ENCODE data around the gene BAIAP2L2.

BAIAP2L2 gene

GRCh38 chr22:38087855-38088254 is 22.6 kb downstream of the BAIAP2L2 start:
- no peak overlapping the region for H3K27ac ChIP-seq
- TF ChIP-seq ZFX (IDR thresholded peaks at IDR 0.05; ENCODE audit: borderline replicate concordance) (no peak), CTCF (IDR thresholded peaks at IDR 0.05) (no peak)

DNA sequence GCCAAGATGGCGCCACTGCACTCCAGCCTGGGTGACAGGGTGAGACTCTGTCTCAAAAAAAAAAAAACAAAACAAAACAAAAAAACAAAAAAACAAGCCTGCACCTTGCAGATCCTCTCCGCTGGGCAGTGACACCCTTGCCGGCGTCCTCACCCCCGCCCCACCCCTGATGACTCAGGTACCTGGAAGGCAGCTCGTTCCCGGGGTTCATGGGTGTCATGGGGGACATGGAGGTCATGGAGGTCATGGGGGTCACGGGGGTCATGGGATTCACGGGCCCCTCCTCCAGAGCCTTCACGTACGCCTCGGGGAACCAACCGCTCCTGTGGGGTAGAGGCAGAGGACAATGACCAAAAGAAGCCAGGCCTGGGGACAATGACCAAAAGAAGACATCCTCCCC is 23.5 kb downstream of the BAIAP2L2 start:
- no peak for TF ChIP-seq ZFX (IDR thresholded peaks at IDR 0.05; ENCODE audit: borderline replicate concordance)
- no peak overlapping the region for H3K27ac ChIP-seq

DNA sequence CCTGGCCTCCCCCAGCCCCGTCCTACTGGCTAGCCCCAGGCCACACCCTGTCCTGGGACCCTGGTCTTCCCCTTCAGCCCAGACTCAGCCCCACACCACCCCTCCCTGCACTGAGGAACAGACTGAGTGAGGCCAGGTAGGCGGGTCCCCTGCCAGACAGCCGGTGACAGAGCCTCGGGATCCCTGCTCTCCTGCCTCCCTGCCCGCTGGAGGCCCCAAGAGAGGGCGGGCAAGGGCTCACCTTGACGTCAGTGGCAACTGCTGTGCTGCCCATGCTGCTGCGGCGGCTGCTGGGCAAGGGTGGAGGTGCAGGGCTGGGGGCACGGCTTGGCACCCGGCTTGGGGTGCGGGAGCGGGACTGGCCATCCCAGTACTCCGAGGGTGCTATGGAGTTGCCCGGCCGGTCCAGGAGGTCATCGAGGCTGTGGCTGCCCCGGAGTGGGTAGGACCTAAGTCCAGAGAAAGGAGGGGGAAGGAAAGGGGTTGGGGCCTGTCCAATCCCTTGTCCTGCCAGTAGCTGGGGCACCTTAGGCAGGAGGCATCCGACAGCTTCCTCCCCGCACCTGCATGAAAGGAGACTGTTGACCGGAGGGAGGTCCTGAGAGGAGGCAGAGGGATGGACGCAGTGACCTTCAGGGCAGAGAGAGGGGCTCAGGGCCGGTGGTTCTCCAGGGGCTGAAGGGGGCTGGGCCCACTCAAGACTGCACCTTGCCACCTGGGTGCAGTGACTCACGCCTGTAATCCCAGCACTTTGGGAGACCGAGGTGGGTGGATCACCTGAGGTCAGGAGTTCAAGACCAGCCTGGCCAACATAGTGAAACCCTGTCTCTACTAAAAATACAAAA is 24.3 kb downstream of the BAIAP2L2 start:
- TF ChIP-seq ZFX (IDR thresholded peaks at IDR 0.05; ENCODE audit: borderline replicate concordance) (no peak), CTCF (IDR thresholded peaks at IDR 0.05) (no peak)
- no peak overlapping the region for H3K27ac ChIP-seq

DNA sequence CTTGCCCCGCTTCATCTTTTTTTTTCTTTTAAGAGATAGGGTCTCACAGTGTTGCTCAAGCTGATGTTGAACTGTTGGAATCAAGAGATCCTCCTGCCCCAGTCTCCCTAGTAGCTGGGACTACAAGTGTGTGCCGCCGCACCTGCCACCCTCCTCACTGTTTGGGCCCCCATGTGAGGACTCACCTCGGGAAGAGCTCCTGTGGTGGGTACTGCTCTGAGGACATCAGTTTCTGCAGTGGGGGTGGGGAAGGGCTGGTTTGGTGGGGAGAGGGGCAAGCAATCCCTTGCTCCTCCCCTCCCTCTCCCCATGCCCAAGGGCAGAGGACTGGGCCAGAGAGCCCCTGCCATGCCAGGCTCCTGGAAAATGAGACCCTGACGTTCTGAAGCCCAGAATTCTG is 25.0 kb downstream of the BAIAP2L2 start:
- peak overlapping the region; percentile 17; the same call in 1 of the 2 replicates for H3K27ac ChIP-seq
- no peak for TF ChIP-seq CTCF (IDR thresholded peaks at IDR 0.05)
- TF ChIP-seq ZFX (IDR thresholded peaks at IDR 0.05; ENCODE audit: borderline replicate concordance) = no peak

DNA sequence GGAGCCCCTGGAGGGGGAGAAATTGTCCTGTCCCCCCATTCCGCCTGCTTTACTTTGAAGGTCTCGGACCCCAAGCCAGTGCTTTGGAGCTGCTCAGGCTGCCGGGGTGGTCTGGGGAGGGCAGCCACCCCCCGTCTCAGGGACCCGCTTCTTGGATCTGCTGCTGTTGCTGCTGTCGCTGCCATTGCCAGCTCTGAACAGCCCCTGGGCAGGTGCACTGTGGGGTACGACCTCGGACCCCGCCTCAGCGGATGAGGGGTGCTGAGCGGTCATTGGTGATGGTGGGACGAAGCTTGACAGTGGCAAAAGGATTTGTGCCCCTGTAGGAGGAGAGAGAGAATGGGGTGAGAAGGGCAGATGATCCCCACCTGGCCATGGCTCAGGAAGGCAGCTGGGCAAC is 25.4 kb downstream of the BAIAP2L2 start:
- TF ChIP-seq ZFX (IDR thresholded peaks at IDR 0.05; ENCODE audit: borderline replicate concordance) (no peak), CTCF (IDR thresholded peaks at IDR 0.05) (no peak)
- H3K27ac ChIP-seq = peak overlapping the region; percentile 17; the same call in 1 of the 2 replicates

DNA sequence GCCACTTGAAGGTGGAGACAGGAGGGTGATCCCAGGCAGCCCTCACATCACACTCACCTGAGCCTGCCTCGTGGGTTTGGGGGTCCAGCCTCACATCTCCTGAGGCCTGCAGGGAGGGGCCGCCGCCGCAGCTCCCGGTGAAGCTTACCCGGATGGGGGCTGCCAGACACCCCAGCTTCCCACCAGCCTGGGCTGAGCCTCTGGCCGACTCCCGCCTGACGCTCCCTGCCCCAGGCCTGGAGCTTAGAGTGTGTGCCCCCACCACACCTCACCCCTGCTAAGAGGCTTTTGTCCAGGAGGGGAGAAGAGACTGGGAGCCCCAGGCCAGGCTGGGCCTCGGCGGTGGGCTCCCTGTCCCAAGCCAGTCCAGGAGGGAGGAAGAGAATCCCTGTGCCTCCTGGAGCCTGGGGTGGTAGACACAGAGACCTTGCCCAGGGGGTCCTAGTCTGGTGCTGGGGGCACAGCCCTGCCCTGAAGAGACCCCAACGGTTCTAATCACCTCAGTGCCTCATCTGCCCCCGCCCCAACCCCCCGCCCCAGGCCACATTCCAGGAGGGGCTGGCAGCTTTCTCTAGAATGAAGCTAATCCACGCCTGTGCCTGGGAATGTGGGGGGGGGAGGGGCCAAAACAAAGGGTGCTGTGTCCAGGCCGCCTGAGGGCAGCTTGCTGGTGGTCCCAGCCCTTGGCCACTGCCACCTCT is 26.4 kb downstream of the BAIAP2L2 start, which contains the start of gene SLC16A8:
Gene SLC16A8, minus strand, starts transcription at position 254 of the 701 bp plus-strand sequence. CDS start 1,311 bp downstream, outside the sequence.
- TF ChIP-seq ZFX (IDR thresholded peaks at IDR 0.05; ENCODE audit: borderline replicate concordance) (no peak), CTCF (IDR thresholded peaks at IDR 0.05) (no peak)
- peak within 1 kb of the TSS; percentile 17; the same call in 1 of the 2 replicates for H3K27ac ChIP-seq

GRCh38 chr22:38082986-38083710 is 27.3 kb downstream of the BAIAP2L2 start:
- H3K27ac ChIP-seq = peak overlapping the region; percentile 17; the same call in 1 of the 2 replicates
- TF ChIP-seq ZFX (IDR thresholded peaks at IDR 0.05; ENCODE audit: borderline replicate concordance) (no peak), CTCF (IDR thresholded peaks at IDR 0.05) (no peak)

Data from 22Rv1 (cell line).